ENCODE results near the gene AMBN. TPM values are rescaled to one million over a fixed set of nuclear protein-coding genes. Genes with fewer than 3 reads are reported as not detected.
"Not testable (repeated sequence)": the region's sequence is repeated elsewhere in the genome, so short reads cannot be mapped to it uniquely, and the experiment has no call there.

Gene AMBN
- total RNA-seq, 1 experiment from 2014 or later: 0.19 TPM

DNA sequence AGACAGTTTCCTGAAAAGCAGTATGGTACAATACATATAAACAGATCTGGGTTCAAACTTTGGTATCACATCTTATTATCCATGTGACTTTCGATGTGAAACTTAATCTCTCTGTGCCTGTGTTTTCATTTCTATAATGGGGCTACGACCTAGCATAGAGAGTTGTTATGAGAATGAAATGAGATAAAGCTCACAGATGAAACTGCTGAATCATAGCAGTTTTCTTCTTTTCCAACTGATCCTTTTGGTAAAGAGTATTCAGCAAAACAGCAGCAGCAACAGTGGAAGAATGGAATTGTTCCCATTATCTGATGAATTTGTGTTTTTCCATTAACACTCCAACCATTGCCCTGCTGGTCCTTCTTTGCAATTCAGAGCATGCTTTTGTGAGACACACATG is 16.3 kb downstream of the AMBN start:
- DNase-seq (ENCODE audit: low spot score): no peak

DNA sequence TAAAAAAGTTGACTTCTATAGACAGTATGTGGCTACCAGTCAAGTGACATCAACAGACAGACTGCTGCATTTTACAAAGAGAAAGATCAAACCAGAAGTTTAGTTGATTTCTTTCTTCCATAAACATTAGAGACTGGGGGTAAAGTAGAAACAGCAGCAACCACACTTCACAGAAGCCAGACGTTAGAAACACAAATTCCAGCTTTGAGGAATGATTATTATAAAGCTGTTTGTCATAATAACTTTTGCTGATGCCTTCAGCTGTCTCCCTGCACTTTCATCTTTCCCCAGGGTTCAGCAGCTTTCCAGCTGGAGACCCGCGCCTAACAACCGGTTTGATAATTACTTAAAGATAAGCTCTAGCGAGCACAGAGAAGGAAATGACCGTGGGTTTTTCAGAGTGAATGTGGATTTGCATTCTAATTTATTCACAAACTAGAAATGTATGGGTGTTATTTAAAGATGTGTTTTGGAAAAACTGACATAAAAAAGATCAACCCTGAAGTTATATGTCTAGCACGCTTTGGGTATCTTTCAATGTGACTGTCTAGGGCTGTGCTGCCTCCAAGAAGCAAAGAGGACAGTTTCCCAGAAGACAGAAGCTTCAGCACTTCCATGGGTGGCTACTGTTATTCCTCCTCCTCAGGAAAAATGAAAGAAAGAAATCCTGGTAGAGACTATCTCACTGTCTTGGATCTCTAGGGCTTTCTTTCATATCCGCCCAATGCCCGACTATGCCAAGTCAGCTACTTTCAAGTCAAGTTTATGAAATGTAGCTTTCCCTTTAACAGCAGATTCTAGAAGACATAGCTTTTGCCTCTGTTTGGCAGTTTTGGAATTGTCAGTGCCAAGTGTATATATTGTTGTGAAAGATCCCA is 21.5 kb downstream of the AMBN start:
- DNase-seq (ENCODE audit: low spot score): no peak

DNA sequence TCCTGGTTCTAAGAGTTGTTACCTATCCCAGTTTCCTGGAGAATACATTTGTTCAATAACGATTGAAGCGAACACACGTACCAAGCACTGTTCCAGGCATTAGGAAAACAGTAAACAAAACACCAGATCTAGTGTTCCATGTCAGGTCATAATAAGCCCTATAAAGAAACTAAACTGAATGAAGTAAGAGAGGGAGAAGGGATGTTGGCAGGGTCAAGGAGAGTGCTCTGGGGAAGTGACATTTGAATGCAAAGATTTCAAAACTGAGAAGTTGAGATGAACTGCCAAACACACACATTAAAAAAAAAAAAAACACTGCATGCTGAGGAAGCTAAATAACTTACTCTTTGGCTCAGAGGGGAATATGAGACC is 22.1 kb downstream of the AMBN start:
- DNase-seq (ENCODE audit: low spot score): no peak

DNA sequence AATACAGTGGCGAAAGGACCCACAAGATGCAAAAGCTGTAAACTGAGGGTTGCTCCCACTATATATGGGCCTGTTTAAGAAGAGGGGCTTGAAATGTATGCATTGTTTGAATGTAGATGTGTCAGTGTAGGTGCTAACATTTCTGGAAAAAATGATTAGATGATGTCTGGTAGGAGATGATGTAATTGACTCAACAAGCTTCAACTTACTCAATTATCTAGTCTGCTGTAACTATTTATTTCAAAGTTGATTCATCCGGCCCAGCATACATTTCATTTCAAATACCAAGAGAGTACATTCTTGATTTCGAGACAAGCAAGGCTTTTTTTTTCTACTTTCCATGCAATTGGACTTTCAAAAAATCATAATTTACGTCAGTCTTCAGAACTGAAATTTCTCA is 27.2 kb downstream of the AMBN start:
- DNase-seq (ENCODE audit: low spot score): no peak

DNA sequence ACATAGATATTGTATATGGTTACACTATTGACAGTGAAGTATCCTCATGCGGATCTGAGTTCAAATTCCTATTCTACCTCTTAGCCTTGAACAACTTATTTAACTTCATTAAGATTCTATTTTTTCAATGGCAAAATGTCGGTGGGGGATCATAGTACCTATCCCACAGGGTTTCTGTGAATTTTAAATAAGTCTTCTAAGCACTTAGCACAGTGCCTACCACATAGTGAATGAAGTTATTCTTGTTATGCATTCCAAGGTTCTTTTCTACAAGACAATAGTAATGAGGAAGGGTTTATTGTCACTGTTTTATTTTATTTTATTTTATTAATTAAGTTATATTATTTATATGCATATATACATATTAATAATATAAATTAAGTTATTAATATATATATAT is 27.7 kb downstream of the AMBN start:
- no peak for DNase-seq (ENCODE audit: low spot score)

DNA sequence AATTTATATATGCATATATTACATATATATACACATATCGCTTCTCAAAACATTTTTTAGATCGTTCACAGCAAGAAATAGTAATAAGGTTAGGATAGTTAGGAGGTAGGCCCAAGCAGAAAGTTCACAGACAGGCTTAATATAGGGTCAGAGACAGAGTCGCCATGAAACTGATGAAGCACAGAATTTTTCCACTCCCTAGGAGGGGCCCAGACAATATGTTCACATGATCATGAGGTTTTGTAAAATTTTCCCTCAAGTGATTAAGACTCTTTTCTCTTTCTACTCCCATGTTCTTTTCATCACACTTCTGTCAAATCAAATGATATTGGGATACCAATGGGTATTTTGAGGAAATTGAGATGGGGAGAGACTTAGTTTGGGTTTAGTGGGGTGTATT is 31.3 kb downstream of the AMBN start:
- no peak for DNase-seq (ENCODE audit: low spot score)

DNA sequence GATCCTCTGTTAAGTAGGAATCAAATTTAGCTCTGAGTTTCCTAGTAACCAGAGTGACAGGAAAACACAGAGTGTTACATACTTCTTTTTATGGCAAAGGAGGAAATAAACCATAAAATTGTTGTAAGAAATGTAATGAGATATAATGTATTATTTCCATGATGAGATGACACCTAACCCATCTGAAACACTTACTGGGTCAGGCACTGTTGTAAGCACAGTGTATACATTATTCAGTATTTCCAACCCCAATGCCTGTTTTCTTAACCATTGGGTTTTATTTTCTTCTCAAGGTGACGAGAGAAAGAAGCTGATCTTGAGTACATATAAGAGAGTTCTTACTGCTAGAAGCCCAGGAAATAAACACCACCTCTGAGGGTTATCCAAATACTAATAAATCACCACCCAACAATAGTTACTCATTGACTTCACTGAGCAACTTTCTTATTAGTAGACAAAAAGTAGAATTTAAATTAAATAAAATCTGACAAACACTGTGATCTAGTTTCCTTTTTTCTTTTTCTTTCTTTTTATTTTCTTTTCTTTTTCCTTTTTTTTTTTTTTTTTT is 32.3 kb downstream of the AMBN start:
- DNase-seq (ENCODE audit: low spot score): no peak

DNA sequence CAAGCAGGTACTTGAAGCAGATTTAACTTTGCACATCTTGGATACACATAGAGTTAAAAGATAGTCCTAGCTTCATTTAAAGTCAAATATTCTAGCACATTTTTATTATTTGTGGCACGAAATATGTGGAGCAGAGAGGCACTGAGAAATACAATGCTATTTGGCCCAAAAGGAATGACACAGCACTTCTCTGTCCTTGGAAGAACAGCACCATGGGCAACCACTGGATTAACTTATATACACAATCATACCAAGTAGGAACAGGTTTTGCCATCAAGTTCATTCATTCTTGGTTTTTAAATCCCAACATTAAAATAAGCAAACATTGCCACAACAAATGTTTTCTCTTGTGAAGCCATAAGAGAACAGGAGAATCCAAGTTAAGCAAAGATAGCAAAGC is 35.6 kb downstream of the AMBN start:
- DNase-seq (ENCODE audit: low spot score): peak; percentile 72

DNA sequence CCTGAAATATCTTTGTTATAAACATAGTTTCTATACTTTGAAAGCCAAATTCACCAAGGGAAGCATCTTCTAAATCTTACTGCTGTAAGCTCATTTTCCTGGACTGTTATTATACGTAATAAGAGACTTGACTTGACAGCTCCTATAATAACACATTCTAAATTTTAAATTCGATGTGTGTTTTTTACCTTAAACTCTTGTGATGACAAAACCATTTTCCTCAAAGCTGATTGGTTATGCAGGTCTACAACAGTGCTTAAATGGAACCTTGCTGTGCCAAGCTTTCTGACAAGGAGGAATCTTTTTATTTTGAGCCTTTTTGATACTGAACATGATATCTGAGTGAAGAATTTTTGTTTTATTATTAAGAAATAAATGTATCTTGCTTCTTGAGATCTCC is 36.4 kb downstream of the AMBN start, which contains the start of gene ENAM:
ENAM (plus strand) TSS at position 301 of the 400 bp plus-strand sequence. CDS start 757 bp downstream, outside the sequence.
- no peak for DNase-seq (ENCODE audit: low spot score)

DNA sequence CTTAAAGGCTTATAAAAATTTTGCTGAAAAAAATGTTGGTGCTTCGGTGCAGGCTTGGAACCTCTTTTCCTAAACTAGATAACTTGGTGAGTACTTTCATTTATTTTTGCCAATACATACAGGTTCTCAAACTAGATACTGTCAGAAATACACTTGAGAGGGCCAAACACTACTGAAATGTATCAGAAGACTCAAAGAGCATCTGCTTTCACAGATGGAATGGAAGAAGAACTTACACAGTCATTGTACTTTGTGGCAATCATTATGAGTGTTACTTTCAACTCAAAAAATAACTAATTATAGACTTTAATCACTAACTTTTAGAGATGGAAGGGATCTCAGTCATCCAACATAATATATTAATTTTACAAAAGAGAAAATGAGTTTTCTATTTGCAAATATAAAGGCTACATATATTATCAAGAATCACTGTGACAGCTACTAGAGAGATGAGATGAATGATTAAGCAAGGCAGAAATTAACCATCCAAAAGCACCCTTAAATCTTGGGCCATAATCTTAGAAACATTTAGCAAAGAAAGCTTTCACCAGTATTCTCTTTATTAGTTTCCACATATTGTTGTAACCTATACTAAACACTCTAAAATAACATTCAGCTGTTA is 37.5 kb downstream of the AMBN start:
- DNase-seq (ENCODE audit: low spot score): no peak

DNA sequence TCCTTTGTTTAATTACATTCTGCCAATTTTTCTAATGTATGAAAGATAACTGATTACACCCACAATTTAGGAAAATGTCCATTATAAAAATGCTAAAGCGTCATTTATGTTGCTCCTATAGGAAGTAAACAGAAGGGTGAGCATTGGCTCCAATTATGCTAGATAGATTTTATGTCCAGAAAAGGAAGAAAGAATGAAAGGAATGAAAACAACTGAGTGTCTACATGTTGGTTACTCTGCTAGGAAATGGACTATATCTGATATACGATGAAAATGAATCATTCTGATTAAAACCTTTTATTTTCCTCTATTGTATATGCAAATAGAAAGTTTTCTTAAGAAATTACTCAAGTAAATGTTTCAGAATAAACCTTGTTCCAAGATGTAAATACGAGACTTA is 38.1 kb downstream of the AMBN start:
- DNase-seq (ENCODE audit: low spot score): no peak

DNA sequence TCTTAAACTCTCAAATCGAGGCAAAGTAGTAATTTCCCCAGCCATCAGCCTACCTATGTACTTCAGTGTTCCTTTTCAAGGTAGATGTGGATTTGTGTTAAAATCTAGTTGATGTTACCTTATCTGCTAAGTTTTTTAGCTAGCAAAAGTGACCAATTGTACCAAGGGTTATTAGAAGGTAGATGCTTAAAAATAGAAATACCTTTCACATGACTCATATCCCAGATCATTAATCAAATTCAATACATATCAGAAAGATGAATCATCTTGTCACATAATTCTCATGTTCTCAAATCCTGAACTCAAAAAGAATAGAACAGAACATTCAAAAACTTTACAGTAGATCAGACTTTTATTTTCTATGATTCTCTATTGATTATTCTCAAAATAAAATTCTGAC is 40.0 kb downstream of the AMBN start:
- DNase-seq (ENCODE audit: low spot score): no peak

DNA sequence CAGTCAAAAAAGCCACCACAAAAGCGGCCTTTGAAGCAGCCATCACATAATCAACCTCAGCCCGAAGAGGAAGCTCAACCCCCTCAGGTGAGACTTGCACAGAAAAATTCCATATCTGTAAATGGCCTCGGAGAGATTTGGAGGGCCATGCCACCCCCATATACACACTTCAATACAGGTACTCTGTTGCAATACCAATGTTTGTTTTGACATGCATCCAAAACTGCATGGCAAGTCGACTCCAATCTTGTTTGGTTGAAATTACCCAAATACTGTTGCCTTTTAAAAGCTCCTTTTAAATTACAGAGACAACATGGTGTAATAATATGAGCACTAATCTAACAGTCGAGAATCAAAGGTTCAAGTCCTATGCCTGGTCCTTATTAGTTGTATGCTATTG is 42.4 kb downstream of the AMBN start:
- no peak for DNase-seq (ENCODE audit: low spot score)

DNA sequence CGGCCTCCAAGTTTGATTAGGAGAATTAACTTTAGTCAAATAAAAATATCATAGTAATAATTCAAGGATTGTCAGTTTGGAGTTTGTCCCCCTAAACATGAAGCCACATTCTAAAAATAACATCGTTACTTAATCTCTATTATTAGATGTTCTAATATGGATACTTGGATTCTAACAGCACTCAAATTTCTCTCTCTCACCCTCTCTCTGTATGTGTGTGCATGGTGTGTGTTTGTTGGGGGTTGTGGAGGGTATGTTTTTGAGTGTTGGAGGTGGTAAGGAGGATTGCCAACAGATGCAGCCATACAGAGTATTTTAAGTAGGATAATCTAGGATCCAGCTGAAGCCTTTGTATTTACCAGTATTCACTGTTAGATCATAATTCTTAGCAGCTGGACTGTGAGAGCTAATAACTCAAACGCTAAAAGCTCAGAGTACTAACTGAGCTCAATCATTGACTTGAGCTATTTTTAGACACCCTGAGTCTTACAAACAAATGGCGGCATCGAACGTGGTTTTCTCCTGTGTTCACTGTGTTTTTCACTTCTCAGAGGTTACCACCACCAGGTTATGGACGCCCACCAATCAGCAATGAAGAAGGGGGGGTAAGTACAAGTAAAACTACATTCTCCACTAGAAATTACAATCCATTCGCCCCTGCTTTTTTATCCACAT is 45.3 kb downstream of the AMBN start:
- DNase-seq (ENCODE audit: low spot score): no peak

DNA sequence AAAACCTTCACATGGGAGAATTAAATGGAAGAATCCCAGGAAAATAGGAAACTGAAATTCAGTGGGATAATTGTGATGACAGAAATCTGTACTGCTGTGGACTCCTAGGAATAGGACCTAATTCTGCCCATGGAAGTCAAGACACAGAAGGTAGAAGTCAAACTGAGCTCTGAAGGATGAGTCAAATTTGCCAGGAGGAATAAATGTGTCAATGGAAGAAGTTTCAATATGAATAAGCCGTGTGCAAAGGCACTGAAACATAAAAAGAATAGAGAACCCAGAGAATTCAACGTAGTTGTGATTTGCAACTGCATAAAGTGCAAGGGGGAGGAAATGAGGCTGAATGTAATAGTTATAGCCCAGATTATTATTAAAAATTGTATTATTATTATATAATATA is 48.1 kb downstream of the AMBN start:
- DNase-seq (ENCODE audit: low spot score): no peak

DNA sequence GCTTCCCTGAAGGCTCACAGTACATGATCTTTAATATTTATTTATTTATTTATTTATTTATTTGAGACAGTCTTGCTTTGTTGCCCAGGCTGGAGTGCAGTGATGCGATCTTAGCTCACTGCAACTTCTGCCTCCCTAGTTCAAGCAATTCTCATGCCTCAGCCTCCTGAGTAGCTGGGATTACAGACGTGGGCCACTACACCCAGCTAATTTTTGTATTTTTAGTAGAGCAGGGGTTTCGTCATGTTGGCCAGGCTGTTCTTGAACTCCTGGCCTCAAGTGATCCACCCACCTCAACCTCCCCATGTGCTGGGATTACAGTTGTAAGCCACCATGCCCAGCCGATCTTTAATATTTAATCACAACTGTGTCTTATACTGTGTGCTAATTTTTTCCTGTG is 58.7 kb downstream of the AMBN start:
- not testable (repeated sequence) for DNase-seq (ENCODE audit: low spot score)

DNA sequence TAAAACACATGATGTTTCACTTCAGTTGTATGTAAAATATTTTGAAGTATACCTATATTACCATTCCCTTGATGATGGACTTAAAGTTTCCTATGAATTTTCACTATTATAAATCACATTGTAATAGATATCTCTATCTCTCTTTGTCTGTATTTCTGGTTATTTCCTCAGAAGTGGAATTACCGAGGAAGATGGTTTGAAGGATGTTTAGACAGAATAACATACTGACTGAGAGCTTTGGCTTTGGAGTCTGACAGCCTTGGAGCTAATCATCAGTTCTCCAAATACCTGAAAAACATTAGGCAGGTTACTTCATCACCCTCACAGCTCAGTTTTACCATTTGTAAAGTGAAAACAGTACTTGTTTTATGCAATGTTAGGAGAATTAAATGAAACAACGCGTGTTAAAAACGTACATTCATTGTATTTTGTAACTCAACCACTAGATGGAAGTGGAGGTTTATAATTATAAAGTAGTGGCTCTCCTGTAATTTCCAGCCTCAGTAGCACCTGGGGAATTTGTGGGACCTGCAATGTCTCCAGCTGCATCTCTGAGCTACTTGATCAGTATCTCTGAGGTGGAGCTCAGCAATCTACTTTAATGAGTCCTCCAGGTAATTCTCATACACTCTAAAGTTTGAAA is 59.9 kb downstream of the AMBN start:
- DNase-seq (ENCODE audit: low spot score): peak; percentile 11

DNA sequence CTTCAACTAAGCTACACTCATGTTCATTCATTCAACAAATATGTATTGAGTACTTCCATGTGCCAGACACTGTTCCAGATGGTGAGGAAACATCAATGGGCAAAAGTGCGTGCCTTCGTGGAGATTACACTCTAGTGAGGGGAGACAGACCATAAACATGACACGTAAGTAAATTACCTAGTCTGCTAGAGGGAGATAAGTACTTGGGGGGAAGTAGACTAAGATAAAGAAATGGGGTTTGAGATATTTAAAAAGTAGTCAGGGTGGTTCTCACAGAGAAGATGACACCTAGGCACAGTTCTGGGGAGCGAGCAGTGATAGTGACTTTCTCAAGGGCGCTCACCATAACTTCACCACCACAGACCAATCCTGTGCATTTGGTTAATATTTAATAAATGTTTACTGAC is 62.6 kb downstream of the AMBN start:
- DNase-seq (ENCODE audit: low spot score): no peak
